Measurements from ENCODE around the gene WDR5.
A peak's percentile ranks its signal among the peaks of the same experiment; 100 is the strongest.

Gene WDR5

GRCh38 chr9:134135343-134136117, at the start of gene WDR5 (continued):
- TF ChIP-seq IKZF3 (tag by site-specific recombination; IDR thresholded peaks at IDR 0.05) (no peak), ZNF830 (tag by site-specific recombination; IDR thresholded peaks at IDR 0.05; ENCODE audit: low read depth) (no peak), ZNF843 (tag by site-specific recombination; IDR thresholded peaks at IDR 0.05) (peak; percentile 40), PRDM1 (tag by site-specific recombination; IDR thresholded peaks at IDR 0.05) (no peak), ZNF561 (tag by site-specific recombination; IDR thresholded peaks at IDR 0.05; ENCODE audit: borderline replicate concordance) (peak; percentile 29), ZBTB26 (tag by site-specific recombination; optimal IDR thresholded peaks at IDR 0.05) (peak; percentile 96), ZNF777 (tag by site-specific recombination; IDR thresholded peaks at IDR 0.05; ENCODE audit: borderline replicate concordance) (0 out of 2 replicates have a peak, but pooled peaks have one; percentile 25), ZNF132 (tag by site-specific recombination; IDR thresholded peaks at IDR 0.05; ENCODE audit: borderline replicate concordance) (no peak), ZNF416 (tag by site-specific recombination; IDR thresholded peaks at IDR 0.05) (no peak), ZNF394 (tag by site-specific recombination; IDR thresholded peaks at IDR 0.05; ENCODE audit: borderline replicate concordance) (no peak; the same call in 1 of the 2 replicates), EGR2 (tag by site-specific recombination; IDR thresholded peaks at IDR 0.05; ENCODE audit: low read depth) (no peak), SETDB1 (IDR thresholded peaks at IDR 0.05; ENCODE audit: insufficient read length, low read length) (no peak), ZNF513 (tag by site-specific recombination; IDR thresholded peaks at IDR 0.05) (peak; percentile 21; the same call in 1 of the 2 replicates), ZNF776 (tag by site-specific recombination; IDR thresholded peaks at IDR 0.05; ENCODE audit: borderline replicate concordance) (no peak), ZNF426 (tag by site-specific recombination; IDR thresholded peaks at IDR 0.05) (no peak), MEIS1 (CRISPR knock-in tag; IDR thresholded peaks at IDR 0.05; ENCODE audit: borderline replicate concordance) (no peak), KLF8 (tag by site-specific recombination; IDR thresholded peaks at IDR 0.05) (peak; percentile 83; the same call in 1 of the 2 replicates), ZNF692 (tag by site-specific recombination; IDR thresholded peaks at IDR 0.05) (peak; percentile 74), ZNF580 (tag by site-specific recombination; IDR thresholded peaks at IDR 0.05) (no peak), ZNF670 (tag by site-specific recombination; IDR thresholded peaks at IDR 0.05; ENCODE audit: low read depth) (no peak), ZFP41 (tag by site-specific recombination; IDR thresholded peaks at IDR 0.05; ENCODE audit: borderline replicate concordance) (no peak), ZBTB44 (tag by site-specific recombination; IDR thresholded peaks at IDR 0.05) (peak; percentile 10; the same call in 1 of the 2 replicates), ZNF48 (tag by site-specific recombination; IDR thresholded peaks at IDR 0.05) (no peak), ZNF391 (tag by site-specific recombination; IDR thresholded peaks at IDR 0.05; ENCODE audit: borderline replicate concordance, low read depth) (peak; percentile 62; the same call in 1 of the 2 replicates), SP7 (tag by site-specific recombination; IDR thresholded peaks at IDR 0.05) (peak; percentile 58; the same call in 1 of the 2 replicates), PBX3 (CRISPR knock-in tag; IDR thresholded peaks at IDR 0.05) (0 out of 2 replicates have a peak, but pooled peaks have one; percentile 44), ZNF529 (tag by site-specific recombination; IDR thresholded peaks at IDR 0.05; ENCODE audit: insufficient replicate concordance) (no peak), ZSCAN30 (tag by site-specific recombination; IDR thresholded peaks at IDR 0.05) (peak; percentile 19), ZNF449 (tag by site-specific recombination; IDR thresholded peaks at IDR 0.05) (peak; percentile 52; the same call in 1 of the 2 replicates), ZNF292 (tag by site-specific recombination; IDR thresholded peaks at IDR 0.05; ENCODE audit: borderline replicate concordance, low read depth) (no peak)
